Measurements from ENCODE around the gene NFE2L2. TPM values are rescaled to one million over a fixed set of nuclear protein-coding genes. Genes with fewer than 3 reads are reported as not detected.
A peak's percentile ranks its signal among the peaks of the same experiment; 100 is the strongest.

Gene NFE2L2
- total RNA-seq, 2 donors from 2014 or later = 45.1 to 55.4 TPM

GRCh38 chr2:177256695-177257094, 7.8 kb downstream of the NFE2L2 start:
- 35 to 67% methylated on average over 3 of the region's 3 CpGs for WGBS, 2 donors
- H3K4me1 ChIP-seq = peaks cover 91% of the 10 kb centered on the region
- intact Hi-C loops (cut with DNase I) = loop anchor here (5.0 kb wide), 1 partner anchor 34 kb away; no protein-coding TSS in a partner anchor

GRCh38 chr2:177256026-177256425, 8.5 kb downstream of the NFE2L2 start:
- Histone ChIP-seq H3K4me3 (no peak overlapping the region), H3K9me3 (no peaks in the 10 kb centered on the region), H3K27me3 (no peaks in the 10 kb centered on the region), H3K27ac (no peak overlapping the region), H3K36me3 (replicated peaks in 1 of 2; ENCODE audit: insufficient read depth in 1 of 2, low read depth in 2 of 2) (no peaks in the 10 kb centered on the region), H3K4me1 (peaks cover 91% of the 10 kb centered on the region)
- no peak for ATAC-seq
- no peak for DNase-seq
- no peak for TF ChIP-seq POLR2A (IDR thresholded peaks at IDR 0.05)
- TF ChIP-seq, protein P1, sequence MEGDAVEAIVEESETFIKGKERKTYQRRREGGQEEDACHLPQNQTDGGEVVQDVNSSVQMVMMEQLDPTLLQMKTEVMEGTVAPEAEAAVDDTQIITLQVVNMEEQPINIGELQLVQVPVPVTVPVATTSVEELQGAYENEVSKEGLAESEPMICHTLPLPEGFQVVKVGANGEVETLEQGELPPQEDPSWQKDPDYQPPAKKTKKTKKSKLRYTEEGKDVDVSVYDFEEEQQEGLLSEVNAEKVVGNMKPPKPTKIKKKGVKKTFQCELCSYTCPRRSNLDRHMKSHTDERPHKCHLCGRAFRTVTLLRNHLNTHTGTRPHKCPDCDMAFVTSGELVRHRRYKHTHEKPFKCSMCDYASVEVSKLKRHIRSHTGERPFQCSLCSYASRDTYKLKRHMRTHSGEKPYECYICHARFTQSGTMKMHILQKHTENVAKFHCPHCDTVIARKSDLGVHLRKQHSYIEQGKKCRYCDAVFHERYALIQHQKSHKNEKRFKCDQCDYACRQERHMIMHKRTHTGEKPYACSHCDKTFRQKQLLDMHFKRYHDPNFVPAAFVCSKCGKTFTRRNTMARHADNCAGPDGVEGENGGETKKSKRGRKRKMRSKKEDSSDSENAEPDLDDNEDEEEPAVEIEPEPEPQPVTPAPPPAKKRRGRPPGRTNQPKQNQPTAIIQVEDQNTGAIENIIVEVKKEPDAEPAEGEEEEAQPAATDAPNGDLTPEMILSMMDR (IDR thresholded peaks at IDR 0.05) = no peak
- 62 to 75% methylated on average over 2 of the region's 2 CpGs for WGBS, 2 donors
- intact Hi-C loops (cut with DNase I) = loop anchor here (5.0 kb wide), 1 partner anchor 34 kb away; no protein-coding TSS in a partner anchor

More at GRCh38 chr2:177256695-177257094, 7.8 kb downstream of the NFE2L2 start:
- Histone ChIP-seq H3K27me3 (no peaks in the 10 kb centered on the region), H3K9me3 (no peaks in the 10 kb centered on the region), H3K27ac (peak overlapping the region in 1 of 4 donors; percentile 4), H3K36me3 (replicated peaks in 1 of 2; ENCODE audit: insufficient read depth in 1 of 2, low read depth in 2 of 2) (no peaks in the 10 kb centered on the region), H3K4me3 (no peak overlapping the region)
- DNase-seq (no peak), ATAC-seq (no peak)
- TF ChIP-seq, protein P1 (IDR thresholded peaks at IDR 0.05) = no peak
- TF ChIP-seq POLR2A (IDR thresholded peaks at IDR 0.05) = no peak

DNA sequence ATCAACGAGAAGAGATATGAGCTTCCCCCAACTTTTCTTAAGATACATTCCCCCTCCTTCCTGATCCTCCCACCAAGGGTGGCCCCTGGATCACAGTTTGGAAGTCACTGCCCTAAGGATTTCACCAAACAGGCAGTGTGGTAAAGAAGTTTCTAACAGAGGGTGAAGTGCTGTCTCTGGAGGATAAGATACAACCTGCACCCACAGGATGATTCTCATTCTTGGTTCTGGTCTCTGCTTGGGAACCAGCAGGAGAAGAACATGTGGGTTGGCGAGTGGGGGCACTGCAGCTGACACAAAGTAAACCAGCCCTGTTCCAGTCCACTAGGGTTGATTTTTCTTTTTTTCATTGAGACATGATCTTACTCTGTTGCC, 9.3 kb downstream of the NFE2L2 start:
- H3K4me1 ChIP-seq = peaks cover 91% of the 10 kb centered on the region
- WGBS, 2 donors = 43% methylated on average over 2 of the region's 2 CpGs
- intact Hi-C loops (cut with DNase I) = loop anchor here (5.0 kb wide), 1 partner anchor 33 kb away; no protein-coding TSS in a partner anchor
- H3K4me3 ChIP-seq = no peak overlapping the region
- H3K9me3 ChIP-seq = no peaks in the 10 kb centered on the region
- no peak for DNase-seq
- H3K27me3 ChIP-seq = no peaks in the 10 kb centered on the region
- no peaks in the 10 kb centered on the region for H3K36me3 ChIP-seq (replicated peaks in 1 of 2; ENCODE audit: insufficient read depth in 1 of 2, low read depth in 2 of 2)
- H3K27ac ChIP-seq = no peak overlapping the region
- no peak for ATAC-seq
- TF ChIP-seq POLR2A (IDR thresholded peaks at IDR 0.05) = no peak
- TF ChIP-seq, protein P1 (IDR thresholded peaks at IDR 0.05) = no peak

GRCh38 chr2:177254433-177255226, 9.9 kb downstream of the NFE2L2 start:
- ATAC-seq (peak; percentile 41), DNase-seq (peak; percentile 39 to 65 (median 54))
- Histone ChIP-seq H3K4me3 (no peak overlapping the region), H3K9me3 (no peaks in the 10 kb centered on the region), H3K27ac (no peak overlapping the region), H3K4me1 (peaks cover 89% of the 10 kb centered on the region), H3K36me3 (replicated peaks in 1 of 2; ENCODE audit: insufficient read depth in 1 of 2, low read depth in 2 of 2) (no peaks in the 10 kb centered on the region), H3K27me3 (no peaks in the 10 kb centered on the region)
- WGBS, 2 donors = 45 to 46% methylated on average over 11 of the region's 11 CpGs
- intact Hi-C loops (cut with DNase I) = loop anchor here (5.0 kb wide), 1 partner anchor 32 kb away; no protein-coding TSS in a partner anchor
- no peak for TF ChIP-seq POLR2A (IDR thresholded peaks at IDR 0.05)
- TF ChIP-seq, protein P1 (IDR thresholded peaks at IDR 0.05) = peak in 6 of 7 experiments; percentile 25 to 39 (median 34)
